G401.6 (cell line): ENCODE measurements around the gene AFG1L.
"Not testable (repeated sequence)": the region's sequence is repeated elsewhere in the genome, so short reads cannot be mapped to it uniquely, and the experiment has no call there.

Experiments
- FAIRE-seq: peaks from 2 replicates; lab custom pipeline; 2012; peaks lifted over from hg19 to GRCh38; lab: Jason Lieb, UNC

Gene AFG1L

DNA sequence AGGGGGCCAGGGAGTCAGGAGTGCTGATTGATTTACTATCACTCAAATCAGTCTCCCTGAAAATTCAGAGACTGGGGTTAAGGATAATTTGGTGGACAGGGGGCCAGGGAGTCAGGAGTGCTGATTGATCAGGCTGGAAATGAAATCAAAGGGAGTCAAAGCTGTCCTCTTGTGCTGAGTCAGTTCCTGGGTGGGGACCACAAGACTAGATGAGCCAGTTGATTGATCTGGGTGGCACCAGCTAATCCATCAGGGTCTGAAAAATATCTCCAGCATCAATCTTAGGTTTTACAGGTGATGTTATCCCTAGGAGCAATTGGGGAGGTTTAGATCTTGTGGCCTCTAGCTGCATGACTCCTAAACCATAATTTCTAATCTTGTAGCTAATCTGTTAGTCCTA lies 6.1 kb upstream of the AFG1L start:
- no peak for FAIRE-seq

DNA sequence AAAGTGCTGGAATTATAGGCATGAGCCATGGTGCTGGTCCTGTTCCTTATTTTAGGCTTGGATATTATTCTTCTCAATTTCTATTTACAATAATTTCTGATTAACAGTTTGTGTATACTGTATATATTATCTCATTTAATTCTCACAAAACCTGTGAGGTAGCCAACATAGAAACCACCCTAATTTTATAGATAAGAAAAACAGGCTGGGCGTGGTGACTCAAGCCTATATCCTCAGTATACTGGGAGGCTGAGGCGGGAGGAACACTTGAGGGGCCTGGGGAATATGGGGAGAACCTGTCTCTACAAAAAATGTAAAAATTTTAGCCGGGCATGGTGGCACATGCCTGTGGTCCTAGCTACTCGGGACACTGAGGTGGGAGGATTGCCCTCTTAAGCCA lies 3.8 kb upstream of the AFG1L start:
- no peak for FAIRE-seq

DNA sequence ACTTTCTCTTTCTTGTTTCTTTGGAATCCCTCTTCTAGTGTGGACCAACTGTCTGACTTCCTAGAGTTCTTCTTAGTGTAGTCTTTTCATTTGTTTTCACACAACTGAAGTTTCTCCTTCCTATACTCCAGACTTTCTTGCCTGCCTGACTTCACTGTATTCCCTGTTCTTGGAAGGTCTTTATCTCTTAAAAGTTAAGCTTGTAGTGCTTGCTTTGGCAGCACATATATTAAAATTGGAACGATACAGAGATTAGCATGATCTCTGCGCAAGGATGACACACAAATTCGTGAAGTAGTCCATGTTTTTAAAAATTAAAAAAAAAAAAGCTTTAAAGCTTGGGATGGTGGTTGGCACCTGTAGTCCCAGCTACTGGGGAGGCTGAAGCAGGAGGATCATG lies 2.3 kb upstream of the AFG1L start:
- not testable (repeated sequence) for FAIRE-seq

DNA sequence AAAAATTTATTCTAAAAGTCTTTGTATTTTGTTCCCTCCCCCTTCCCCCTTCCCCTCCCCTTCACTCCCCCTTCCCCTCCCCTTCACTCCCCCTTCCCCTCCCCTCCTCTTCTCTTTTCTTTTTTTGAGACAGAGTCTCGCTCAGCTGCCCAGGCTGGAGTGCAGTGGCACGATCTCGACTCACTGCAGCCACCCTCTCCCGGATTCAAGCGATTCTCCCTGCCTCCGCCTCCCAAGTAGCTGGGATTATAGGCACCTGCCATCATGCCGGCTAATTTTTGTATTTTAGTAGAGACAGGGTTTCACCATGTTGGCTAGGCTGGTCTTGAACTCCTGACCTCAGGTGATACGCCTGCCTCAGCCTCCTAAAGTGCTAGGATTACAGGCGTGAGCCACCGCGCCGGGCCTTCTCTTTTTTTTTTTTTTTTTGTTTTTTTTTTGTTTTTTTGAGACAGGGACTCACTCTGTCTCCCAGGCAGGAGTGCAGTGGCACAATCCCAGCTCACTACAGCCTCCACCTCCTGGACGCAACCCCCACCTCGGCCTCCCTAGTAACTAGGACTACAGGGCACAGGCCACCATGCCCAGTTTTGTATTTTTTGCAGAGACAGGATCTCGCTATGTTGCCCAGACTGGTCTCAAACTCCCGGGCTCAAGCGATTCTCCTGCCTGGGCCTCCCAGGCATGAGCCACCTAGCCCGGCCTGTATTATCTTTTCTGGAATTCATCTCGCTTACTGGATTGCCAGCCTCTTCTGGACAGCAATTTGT lies 1.1 kb upstream of the AFG1L start:
- FAIRE-seq, result no peak

DNA sequence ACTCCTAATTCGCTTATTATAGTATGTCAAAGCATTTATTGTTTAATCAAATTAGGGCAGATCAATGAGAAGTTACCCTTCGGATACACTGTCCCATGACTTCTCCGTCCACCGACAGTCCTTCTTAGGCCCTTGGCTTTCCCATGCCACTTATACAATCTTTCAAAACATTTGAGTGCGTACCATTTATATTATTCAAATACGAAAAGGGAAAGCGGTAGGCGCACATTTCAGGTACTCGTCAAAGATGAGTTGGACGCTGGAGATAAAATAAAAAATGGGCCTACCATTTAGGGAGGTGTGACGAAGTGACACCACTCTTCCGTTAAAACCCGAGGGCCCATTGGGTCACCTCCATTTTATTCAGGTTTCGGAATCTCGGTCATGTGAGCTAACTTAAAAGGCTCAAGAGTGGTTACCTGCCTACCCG lies 542 bp upstream of the AFG1L start:
- no peak for FAIRE-seq

DNA sequence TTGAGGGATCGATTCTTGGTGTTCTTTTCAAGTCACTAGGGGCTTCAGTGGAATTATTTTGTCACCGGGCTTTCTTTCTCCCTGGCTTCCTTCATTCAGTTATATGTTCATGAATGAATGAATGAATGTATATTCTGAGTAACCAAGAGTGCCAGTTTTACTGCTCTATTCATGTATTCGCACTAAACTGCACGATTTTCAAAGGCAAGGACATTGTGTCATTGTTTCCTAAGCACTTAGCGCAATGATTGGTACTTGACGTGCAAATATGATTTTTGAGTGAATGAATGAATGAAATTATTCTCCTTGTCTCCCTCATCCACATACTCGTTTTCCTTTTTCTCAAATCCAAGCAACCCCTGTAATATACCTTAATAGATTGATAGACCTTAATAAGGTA lies 822 bp downstream of the AFG1L start:
- no peak for FAIRE-seq

DNA sequence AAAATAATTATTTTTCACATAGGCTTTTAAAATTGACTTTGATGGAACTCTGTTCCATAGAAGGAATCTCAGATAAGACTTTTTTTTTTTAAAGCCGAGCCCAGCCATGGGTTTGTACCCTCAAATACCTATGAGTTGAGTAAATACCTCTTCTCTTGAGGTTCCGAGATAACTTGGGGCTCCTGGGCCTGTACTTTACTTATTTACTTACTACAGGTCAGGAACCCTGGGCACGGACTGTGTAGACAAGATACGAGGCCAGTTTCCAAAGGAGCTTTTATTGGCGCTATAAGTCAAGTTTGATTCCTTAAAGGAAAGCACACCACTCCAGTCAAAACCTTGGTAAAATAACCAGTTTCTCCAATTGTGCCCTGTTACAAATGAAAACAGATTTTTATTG lies 7.5 kb downstream of the AFG1L start:
- FAIRE-seq, result no peak

DNA sequence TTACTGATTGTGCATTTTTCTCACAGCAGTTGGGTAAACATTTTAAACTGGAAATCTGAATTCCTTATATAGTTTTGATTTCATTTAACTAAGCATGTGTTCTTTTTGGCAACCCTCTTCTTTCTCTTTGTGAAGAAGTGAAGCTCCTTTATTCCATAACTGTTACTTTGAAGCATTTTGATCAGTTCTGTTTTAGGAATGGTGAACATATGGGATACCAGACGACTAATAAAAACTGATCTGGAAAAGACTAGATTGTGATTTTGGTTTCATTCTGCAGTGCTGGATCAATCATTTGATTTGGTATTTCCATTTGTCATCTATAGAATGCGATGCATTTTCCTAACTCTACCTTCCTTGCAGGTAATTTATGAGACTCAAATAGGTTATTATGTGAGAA lies 9.8 kb downstream of the AFG1L start:
- no peak for FAIRE-seq

DNA sequence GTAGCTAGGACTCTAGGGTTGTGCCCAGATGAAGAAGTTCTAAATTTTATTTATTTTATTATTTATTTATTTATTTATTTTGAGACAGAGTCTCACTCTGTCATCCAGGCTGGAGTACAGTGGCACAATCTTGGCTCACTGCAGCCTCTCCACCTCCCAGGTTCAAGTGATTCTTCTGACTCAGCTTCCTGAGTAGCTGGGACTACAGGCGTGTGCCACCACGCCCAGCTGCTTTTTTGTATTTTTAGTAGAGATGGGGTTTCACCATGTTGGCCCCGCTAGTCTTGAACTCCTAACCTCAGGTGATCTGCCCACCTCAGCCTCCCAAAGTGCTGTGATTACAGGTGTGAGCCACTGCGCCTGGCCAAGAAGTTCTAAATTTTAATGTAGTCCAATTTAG lies 13.8 kb downstream of the AFG1L start:
- not testable (repeated sequence) for FAIRE-seq

DNA sequence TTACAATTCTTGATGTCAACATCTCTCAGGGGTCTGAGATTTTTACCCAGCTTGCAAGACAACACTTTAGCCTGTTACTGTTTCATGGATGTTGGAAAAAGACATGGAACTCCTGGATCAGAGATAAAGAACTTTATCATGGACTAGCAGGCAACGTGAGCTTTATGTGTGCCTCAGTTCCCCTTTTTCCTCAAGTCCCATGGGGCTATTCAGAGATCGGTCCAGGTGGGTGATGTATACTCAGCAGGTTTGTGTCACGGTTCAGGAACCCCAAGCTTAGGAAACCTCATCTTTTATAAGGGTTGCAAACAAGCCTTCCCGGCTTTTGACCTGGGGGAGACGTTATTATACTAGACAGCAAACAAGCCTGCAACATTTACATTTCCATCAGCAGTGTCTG lies 15.0 kb downstream of the AFG1L start:
- FAIRE-seq, result no peak

DNA sequence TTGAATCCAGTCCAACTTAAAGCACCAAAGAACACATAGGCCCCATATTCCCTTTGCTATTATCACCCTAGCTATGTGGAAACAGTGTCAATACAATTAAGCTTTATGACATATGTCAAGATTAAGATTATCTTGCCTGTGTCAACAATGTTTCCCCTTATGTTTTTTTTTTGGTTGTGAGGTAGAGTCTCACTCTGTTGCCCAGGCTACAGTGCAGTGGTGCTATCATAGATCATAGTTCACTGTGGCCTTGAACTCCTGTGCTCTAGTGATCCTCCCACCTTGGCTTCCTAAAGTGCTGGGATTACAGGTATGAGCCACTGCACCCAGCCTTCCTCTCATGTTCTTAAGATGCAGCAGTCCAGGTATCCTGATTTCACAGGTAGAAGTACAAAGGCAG lies 17.8 kb downstream of the AFG1L start:
- FAIRE-seq, result no peak

DNA sequence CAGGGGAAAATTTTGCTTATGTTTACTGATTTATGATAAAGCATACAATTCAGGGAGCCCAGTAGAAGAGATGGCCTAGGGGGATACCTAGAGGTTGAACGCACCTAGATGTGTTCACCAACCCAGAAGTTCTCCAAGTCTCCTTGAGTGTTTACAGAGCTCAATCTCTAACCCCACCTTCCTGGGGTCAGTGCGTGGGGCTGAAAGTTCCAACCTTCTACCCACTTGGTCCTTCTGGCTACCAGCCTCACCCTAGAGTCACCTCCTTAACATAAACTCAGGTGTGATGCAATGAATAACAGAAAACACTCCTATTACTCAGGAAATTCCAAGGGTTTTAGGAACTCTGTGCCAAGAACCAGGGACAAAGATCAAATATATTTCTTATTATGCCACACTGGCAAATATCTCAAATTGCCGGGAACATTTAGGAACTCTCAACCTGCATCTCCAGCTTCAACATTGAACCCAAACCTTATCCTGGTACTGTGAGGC lies 26.4 kb downstream of the AFG1L start:
- FAIRE-seq, result no peak

DNA sequence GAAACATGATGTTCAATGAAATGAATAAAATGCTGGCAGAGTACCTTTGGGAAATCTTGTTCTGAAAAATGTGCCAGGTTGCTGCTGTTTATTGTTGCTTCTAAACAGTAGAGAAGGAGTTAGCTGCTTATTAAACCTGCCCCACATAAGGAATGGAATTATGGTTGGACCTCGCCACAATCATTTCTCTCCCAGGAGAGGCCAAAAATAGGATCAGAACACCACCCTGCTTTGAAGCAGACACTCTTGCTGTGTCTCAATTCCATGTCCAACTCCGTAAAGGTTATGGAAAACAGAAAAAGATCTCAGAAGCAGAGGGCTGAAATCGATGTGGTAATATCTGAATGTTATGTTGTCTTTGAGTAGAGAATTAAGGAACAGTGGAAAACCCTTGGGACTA lies 27.9 kb downstream of the AFG1L start:
- FAIRE-seq, result no peak

DNA sequence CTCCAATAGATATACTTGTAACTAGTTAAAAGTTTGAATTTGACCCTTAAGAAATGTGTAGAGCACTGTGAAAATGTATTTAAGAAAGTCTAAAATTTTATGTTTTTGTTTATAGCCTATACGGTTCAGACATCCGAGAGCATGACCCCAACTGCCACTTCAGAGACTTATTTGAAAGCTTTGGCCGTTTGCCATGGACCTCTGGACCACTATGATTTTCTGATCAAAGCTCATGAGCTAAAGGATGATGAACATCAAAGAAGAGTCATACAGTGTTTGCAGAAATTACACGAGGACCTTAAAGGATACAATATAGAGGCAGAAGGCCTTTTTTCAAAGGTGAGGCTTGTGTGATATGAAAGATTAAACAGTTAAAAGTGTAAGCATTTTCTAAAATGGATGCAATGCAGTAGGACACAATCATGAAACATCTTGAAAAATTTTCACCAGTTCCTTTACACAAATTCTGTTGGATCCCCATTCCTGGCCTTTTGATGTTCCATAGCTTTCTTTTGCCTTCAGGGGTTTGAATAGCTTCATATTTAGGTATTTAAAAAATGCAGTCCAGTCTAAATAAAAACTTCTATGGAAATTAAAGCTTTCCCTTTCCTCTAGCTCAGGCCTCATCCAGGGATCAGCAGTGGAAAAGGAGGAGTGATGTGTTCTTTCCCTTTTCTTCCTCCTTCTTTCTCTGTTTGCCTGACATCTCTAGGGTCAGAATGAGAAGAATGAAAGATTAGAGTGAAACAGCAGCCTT lies 29.0 kb downstream of the AFG1L start:
- no peak for FAIRE-seq

DNA sequence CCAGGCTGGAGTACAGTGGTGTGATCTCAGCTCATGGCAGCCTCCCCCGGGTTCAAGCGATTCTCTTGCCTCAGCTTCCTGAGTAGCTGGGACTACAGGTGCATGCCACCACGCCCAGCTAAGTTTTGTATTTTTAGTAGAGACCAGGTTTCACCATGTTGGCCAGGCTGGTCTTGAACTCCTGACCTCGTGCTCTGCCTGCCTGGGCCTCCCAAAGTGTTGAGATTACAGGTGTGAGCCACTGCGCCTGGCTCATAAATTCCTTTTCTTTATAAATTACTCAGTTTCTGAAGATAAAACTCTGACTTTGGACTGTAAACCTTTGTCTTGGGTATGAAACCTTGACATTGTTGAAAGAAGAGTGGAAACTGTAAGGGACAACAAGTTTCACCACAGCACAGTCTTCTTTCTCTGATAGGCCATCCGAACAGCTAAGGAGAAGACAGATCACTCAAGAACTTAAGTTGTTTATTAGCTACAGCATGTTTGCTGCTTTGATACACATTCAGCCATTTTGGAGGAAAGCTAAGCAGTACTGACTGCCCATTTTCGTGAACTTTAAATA lies 35.4 kb downstream of the AFG1L start:
- FAIRE-seq, result not testable (repeated sequence)

DNA sequence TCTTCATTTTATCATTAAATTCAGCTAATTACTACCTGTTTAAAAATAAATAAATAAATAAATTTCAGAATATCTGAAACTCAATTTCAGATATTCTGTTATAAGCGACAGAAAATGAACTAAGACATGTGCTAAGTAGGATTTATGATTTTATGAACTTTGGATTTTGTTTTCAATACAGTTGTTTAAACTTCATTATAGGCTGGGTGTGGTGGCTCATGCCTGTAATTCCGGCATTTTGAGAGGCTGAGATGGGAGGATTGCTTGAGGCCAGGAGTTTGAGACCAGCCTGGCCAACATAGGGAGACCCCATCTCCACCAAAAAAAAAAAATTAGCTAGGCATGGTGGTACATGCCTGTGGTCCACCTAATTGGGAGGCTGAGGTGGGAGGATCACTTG lies 36.0 kb downstream of the AFG1L start:
- FAIRE-seq, result peak; percentile 15

DNA sequence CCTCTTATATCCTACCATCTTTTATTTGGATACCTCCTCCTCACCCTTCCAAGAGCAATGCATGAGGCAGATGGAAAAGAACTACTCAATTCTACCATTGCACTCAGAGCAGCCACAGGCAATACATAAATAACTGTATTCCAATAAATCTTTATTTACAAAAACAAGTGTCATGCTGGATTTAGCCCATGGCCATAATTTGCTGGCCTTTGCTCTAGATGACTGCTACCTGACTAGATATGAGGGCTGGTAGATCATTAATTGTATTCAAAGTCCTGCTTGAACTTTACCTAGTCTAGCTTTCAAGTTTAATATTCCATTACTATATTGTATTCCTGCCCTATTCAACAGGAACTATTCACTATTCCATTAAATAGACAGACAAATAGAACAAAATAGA lies 37.1 kb downstream of the AFG1L start:
- FAIRE-seq, result no peak

DNA sequence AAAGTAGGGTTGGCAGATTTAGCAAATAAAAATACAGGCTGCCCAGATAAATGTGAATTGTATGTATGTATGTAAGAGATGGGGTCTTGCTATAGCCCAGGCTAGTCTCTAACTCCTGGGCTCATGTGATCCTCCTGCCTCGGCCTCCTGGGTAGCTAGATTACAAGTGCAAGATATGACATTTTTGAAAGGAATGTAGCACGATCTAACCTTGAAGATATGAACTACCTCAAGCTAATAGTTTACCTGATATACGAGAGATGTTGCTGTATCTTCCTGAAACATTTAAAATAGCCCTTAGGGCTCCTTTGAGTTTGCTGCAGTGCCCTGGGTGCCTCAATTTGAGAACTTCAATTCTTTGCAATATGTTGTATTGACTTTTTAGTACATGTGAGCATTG lies 42.1 kb downstream of the AFG1L start:
- no peak for FAIRE-seq

DNA sequence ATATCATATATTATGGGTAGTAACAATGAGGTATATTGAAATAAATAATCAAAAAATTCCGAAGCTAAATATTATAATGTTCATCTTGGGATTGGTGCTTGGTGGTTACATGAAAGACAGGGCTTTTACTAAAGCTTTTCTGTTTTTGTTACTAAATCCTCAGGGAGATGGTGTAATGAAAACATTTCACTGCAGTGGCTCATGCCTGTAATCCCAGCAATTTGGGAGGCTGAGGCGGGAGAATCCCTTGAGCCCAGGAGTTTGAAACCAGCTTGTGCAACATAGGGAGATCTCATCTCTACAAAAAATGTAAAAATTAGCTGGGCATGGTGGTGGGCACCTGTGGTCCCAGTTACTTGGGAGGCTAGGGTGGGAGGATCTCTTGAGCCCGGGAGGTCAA lies 42.9 kb downstream of the AFG1L start:
- FAIRE-seq, result no peak

DNA sequence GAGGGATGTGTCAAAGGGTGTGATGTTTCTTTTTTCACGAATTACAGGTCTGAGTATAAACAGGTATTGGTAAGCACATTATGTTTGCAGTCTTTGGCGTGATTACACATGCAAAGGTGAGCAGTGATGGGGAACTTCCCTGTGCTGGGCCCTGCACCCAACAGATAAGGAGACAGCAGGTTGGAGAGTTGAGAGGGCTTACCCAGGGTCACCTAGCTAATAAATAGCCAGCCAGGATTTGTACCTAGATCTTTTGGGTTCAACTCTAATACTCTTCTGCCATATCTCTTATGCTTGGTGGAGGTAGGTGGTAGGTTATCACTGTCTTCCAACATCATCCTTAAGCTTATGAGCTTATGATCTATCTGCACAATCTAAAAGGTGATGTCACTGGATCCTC lies 46.5 kb downstream of the AFG1L start:
- FAIRE-seq, result no peak

DNA sequence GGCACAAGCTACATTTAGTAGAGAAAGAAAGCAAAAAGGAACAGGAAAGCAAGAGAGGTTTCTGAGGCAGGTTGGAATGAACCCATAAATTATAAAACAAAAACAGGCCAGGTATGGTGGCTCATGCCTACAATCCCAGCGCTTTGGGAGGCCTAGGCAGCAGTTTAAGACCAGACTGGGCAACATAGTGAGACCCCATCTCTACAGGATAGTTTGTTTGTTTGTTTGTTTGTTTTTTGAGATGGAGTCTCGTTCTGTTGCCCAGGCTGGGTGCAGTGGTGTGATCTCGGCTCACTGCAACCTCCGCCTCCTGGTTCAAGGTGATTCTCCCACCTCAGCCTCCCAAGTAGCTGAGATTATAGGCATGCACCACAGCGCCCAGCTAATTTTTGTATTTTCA lies 49.0 kb downstream of the AFG1L start:
- no peak for FAIRE-seq

DNA sequence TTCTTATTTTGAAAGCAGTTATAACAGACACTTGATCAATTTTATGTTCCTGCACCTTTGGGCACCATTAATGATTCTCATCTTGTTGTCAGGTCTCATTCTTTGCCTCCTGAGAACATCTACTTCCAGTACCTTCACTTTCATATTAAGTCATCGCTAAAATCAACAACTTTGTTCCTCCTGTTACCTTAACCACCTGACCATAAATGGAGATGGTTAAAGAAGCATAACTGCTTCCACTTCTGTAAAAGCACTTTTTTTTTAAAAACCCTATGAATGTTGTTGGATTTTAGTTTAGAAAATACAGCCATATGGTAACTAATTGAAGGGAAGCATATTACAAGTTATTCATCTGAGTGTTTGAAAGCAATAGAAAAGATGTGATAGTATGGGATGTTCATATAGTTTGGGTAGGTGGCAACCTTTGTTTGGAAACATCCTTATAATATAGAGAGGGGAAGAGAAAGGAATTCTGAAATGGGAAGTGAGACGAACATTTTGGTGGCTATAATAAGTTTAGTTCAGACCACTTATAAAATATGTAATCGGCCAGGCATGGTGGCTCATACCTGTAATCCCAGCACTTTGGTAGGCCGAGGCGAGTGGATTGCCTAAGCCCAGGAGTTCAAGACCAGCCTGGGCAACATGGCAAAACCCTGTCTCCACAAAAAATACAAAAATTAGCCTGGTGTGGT lies 53.9 kb downstream of the AFG1L start:
- FAIRE-seq, result no peak

DNA sequence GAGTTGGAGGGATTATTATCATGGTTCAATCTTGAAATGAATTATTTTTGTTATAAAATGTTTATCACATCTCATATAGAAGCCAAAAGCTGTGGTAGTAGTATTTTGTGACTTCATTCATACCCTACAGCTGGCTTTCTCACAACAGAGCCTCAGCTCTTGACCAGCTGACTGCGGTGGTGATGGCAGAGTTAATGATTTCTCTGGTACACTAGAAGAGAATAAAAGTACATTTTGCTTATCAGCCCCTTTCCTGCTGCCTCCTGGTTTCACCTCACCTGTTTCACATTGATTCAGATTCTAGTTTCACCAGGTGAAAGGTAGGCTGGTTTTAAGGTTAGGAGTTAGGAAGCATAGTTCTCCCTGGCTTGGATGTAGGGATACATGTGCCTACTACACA lies 55.7 kb downstream of the AFG1L start:
- FAIRE-seq, result no peak
